OCI-LY1 (cell line): Measurements from ENCODE around the gene RCN2.

Experiments
- H2AFZ ChIP-seq: fragments of 200-600 bp; sonication (generic), shearing (Covaris generic); 2 replicates; pipeline ENCODE4 v1.6.0; 2014; ENCODE audit warnings: antibody characterized with exemption, mild to moderate bottlenecking, low read length
- H3F3A ChIP-seq: fragments of 200-600 bp; sonication (generic), shearing (Covaris generic); 2 replicates; pipeline ENCODE4 v1.6.0; 2014; ENCODE audit warnings: mild to moderate bottlenecking, antibody characterized with exemption, low read length, moderate library complexity; ENCODE audit not compliant: insufficient read depth
- H3K27ac ChIP-seq: fragments of 200-600 bp; sonication (generic); 2 replicates; pipeline ENCODE4 v1.5.1; 2014; ENCODE audit warnings: low read length, mixed run types, mild to moderate bottlenecking, low read depth; ENCODE audit not compliant: poor library complexity, severe bottlenecking
- H3K27me3 ChIP-seq: fragments of 200-600 bp; sonication (generic); 2 replicates; pipeline ENCODE4 v1.6.0; 2014; ENCODE audit warnings: antibody characterized with exemption, mild to moderate bottlenecking, low read length, moderate library complexity; ENCODE audit not compliant: insufficient read depth
- H3K36me3 ChIP-seq: fragments of 200-600 bp; sonication (generic); 2 replicates; pipeline ENCODE4 v1.6.1; 2014; ENCODE audit warnings: mild to moderate bottlenecking, antibody characterized with exemption, low read length, moderate library complexity, mixed read lengths; ENCODE audit not compliant: insufficient read depth
- H3K4me1 ChIP-seq: fragments of 200-600 bp; sonication (generic); 2 replicates; pipeline ENCODE4 v1.5.1; 2014; ENCODE audit warnings: mild to moderate bottlenecking, low read length, moderate library complexity; ENCODE audit not compliant: insufficient read depth, severe bottlenecking
- H3K4me2 ChIP-seq: fragments of 200-600 bp; sonication (generic), shearing (Covaris generic); 2 replicates; pipeline ENCODE4 v1.6.1; 2014; ENCODE audit warnings: low read length
- H3K4me3 ChIP-seq: fragments of 200-600 bp; sonication (generic); 2 replicates; pipeline ENCODE4 v1.5.1; 2014; ENCODE audit warnings: low read length, low read depth, mild to moderate bottlenecking, mixed read lengths; ENCODE audit not compliant: poor library complexity, severe bottlenecking
- H3K79me2 ChIP-seq: fragments of 200-600 bp; shearing (Covaris generic); 2 replicates; pipeline ENCODE4 v1.6.1; 2016; ENCODE audit warnings: mixed run types, low read length, mixed read lengths; ENCODE audit not compliant: insufficient read depth
- H3K9ac ChIP-seq: fragments of 200-600 bp; sonication (generic), shearing (Covaris generic); 2 replicates; pipeline ENCODE4 v1.6.1; 2014; ENCODE audit warnings: mild to moderate bottlenecking, low read length, mixed read lengths
- H3K9me2 ChIP-seq: fragments of 200-600 bp; sonication (generic), shearing (Covaris generic); 2 replicates; pipeline ENCODE4 v1.6.1; 2014; ENCODE audit warnings: low read depth, mild to moderate bottlenecking, low read length, mixed read lengths
- H3K9me3 ChIP-seq: fragments of 200-600 bp; shearing (Covaris generic); 2 replicates; pipeline ENCODE4 v1.6.1; 2014; ENCODE audit warnings: low read length, mixed read lengths
- H4K20me1 ChIP-seq: fragments of 200-600 bp; sonication (generic), shearing (Covaris generic); 2 replicates; pipeline ENCODE4 v1.6.0; 2016; ENCODE audit warnings: mild to moderate bottlenecking, low read length; ENCODE audit not compliant: insufficient read depth
- CTCF ChIP-seq: fragments of 200-600 bp; sonication (generic), shearing (Covaris generic); IDR thresholded peaks from 2 replicates; pipeline ENCODE4 v1.5.1; 2017; ENCODE audit warnings: mild to moderate bottlenecking, antibody characterized with exemption, low read length, moderate library complexity, mixed read lengths
- EZH2 ChIP-seq: fragments of 200-600 bp; sonication (generic), shearing (Covaris generic); IDR thresholded peaks from 2 replicates; pipeline ENCODE4 v1.8.0; 2017; ENCODE audit warnings: borderline replicate concordance, mixed run types, mild to moderate bottlenecking, antibody characterized with exemption, low read length, moderate library complexity, mixed read lengths

Gene RCN2

DNA sequence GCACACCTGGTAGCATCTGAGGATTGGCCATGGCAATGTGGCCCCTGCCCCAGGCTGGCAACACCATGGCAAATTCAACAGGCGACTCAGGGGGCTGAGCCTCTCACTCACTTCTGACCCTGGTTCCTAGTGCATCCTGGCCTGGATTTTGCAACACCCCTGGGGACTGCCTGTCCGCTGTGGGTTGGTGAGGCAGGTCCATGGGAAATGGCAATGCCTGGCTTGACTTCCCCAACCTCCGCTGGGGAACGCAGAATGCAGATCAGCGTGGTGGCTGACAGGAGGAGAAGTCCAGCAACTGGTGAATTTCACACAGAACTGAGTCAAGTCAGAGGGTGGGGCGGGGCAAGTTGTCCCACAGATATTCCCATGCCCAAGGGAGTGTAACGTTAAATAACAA lies 59.5 kb downstream of the RCN2 start:
- Histone ChIP-seq H3K79me2 (no peaks in the 10 kb centered on the region), H3K9ac (no peak overlapping the region), H3K27me3 (no peaks in the 10 kb centered on the region; the same call in 1 of the 2 replicates), H3K4me3 (no peak overlapping the region), H3K9me2 (no peaks in the 10 kb centered on the region), H3K4me1 (peaks cover 26% of the 10 kb centered on the region), H2AFZ (no peak overlapping the region), H3K27ac (no peak overlapping the region), H3K36me3 (no peaks in the 10 kb centered on the region), H3K9me3 (no peaks in the 10 kb centered on the region), H3F3A (no peaks in the 10 kb centered on the region), H4K20me1 (no peaks in the 10 kb centered on the region), H3K4me2 (no peak overlapping the region)
- TF ChIP-seq CTCF (no peak), EZH2 (no peak)

- TF ChIP-seq EZH2: no peak
- no peak for TF ChIP-seq CTCF
- H3K4me3 ChIP-seq: no peak overlapping the region
- H3K9me3 ChIP-seq: no peaks in the 10 kb centered on the region
- no peak overlapping the region for H3K4me2 ChIP-seq
- no peak overlapping the region for H2AFZ ChIP-seq
- H3K27ac ChIP-seq: no peak overlapping the region
- H4K20me1 ChIP-seq: no peaks in the 10 kb centered on the region
- H3K9ac ChIP-seq: no peak overlapping the region
- peaks cover 26% of the 10 kb centered on the region for H3K4me1 ChIP-seq
- no peaks in the 10 kb centered on the region for H3F3A ChIP-seq
- H3K9me2 ChIP-seq: no peaks in the 10 kb centered on the region
- H3K36me3 ChIP-seq: no peaks in the 10 kb centered on the region
- no peaks in the 10 kb centered on the region for H3K79me2 ChIP-seq
- H3K27me3 ChIP-seq: no peaks in the 10 kb centered on the region; the same call in 1 of the 2 replicates
Measured at GRCh38 chr15:76991741-76992645, 60.4 kb downstream of the RCN2 start.

GRCh38 chr15:76993114-76993725 lies 61.7 kb downstream of the RCN2 start:
- TF ChIP-seq EZH2: no peak
- no peak for TF ChIP-seq CTCF
- H3K27me3 ChIP-seq: no peaks in the 10 kb centered on the region; the same call in 1 of the 2 replicates
- H3F3A ChIP-seq: no peaks in the 10 kb centered on the region
- no peak overlapping the region for H3K27ac ChIP-seq
- H4K20me1 ChIP-seq: no peaks in the 10 kb centered on the region
- H3K4me1 ChIP-seq: peaks cover 25% of the 10 kb centered on the region
- no peaks in the 10 kb centered on the region for H3K79me2 ChIP-seq
- no peaks in the 10 kb centered on the region for H3K9me3 ChIP-seq
- H3K36me3 ChIP-seq: no peaks in the 10 kb centered on the region
- no peak overlapping the region for H3K4me3 ChIP-seq
- H3K4me2 ChIP-seq: no peak overlapping the region
- no peak overlapping the region for H3K9ac ChIP-seq
- H2AFZ ChIP-seq: no peak overlapping the region
- H3K9me2 ChIP-seq: no peaks in the 10 kb centered on the region
